Daoy (cell line): Measurements from ENCODE around the gene PNLIP. TPM values are rescaled to one million over a fixed set of nuclear protein-coding genes. Genes with fewer than 3 reads are reported as not detected.

Experiments used
- DNase-seq: peaks from one replicate; pipeline ENCODE4 v3.0.0-alpha.2; 2015; ENCODE audit warnings: low read depth
- total RNA-seq: library from RNA; depleted of rRNA; stranded (reverse); fragments of >200 nt; shearing (Covaris generic); gene quantifications from 2 replicates; pipeline ENCODE4 v1.2.3, GENCODE V29; 2014; rRNA removed

The PNLIP gene
- total RNA-seq, result not detected in 2 replicates

DNA sequence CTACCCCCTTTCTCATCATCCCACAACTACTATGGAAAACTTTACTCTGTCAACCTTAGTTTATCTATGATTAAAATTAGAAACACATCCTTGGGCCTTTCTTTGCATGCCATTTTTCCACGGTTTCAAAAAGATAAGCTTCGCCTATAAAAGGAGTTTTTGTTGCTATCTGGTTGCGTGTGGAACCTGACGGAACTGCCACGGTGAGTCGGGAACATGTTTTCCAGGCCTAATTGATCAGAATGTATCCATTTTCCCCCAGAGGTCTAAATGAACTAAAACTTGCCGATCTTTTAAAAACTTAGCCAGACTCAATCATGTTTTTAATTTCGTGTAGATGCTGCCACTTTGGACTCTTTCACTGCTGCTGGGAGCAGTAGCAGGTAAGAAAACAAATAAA is at the start of gene PNLIP:
Gene PNLIP (plus strand): TSS at position 176 of the 400 bp plus-strand sequence. CDS start 162 bp downstream, at position 338.
- no peak for DNase-seq

DNA sequence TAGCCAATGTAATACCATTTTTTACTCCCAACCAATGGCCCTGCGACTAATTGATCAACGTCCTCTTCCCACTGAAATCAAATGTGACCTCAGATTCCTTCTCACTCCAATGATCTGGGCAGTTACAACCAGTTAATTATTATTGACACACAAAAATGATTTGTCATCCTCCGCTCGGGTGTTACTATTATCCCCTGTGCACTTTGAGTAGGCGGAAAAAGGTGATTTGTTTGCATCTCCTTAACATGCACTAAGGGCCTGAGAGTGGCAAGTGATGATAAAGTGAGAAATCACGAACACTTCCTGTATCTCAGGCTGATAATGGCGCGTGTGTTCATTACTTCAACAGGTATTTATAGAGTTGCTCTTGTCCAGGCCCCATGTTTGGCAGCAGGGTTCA is 40.9 kb upstream of the PNLIP start:
- DNase-seq, result no peak

DNA sequence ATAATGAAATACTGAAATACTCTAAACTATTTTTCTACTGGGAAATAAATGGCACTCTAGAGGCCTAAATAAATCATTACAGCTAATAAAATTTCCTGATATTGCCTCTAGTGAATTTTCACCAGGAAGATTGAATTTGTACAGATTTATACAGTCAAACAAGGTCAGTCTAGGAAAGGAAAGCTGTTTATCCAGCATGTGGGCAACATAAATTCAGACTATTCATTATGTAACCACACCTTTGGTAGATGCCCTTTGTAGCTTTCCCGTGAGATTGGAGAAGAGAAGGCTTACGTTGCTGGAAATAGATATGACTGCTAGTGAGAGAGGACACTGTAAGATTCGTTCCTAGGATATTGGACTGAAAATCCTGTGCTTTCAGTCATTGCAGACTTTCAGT is 35.2 kb upstream of the PNLIP start:
- no peak for DNase-seq

DNA sequence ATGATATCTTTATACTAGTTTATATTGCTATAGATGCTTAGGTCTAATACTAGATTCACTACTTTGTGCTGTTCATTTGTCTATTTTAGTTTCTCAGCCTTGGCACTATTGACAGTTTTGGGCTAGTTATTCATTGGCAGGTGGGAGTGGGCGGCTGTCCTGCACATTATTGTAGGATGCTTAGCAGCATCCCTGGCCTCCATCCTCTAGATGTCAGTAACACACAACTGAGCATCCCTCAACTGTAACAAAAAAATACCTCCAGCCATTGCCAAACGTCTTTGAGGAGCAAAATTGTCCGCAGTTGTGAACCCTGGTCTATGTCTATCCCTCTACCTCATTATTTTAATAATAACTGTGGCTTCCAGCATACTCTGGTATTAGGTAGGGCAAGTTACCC is 34.4 kb upstream of the PNLIP start:
- DNase-seq, result no peak

DNA sequence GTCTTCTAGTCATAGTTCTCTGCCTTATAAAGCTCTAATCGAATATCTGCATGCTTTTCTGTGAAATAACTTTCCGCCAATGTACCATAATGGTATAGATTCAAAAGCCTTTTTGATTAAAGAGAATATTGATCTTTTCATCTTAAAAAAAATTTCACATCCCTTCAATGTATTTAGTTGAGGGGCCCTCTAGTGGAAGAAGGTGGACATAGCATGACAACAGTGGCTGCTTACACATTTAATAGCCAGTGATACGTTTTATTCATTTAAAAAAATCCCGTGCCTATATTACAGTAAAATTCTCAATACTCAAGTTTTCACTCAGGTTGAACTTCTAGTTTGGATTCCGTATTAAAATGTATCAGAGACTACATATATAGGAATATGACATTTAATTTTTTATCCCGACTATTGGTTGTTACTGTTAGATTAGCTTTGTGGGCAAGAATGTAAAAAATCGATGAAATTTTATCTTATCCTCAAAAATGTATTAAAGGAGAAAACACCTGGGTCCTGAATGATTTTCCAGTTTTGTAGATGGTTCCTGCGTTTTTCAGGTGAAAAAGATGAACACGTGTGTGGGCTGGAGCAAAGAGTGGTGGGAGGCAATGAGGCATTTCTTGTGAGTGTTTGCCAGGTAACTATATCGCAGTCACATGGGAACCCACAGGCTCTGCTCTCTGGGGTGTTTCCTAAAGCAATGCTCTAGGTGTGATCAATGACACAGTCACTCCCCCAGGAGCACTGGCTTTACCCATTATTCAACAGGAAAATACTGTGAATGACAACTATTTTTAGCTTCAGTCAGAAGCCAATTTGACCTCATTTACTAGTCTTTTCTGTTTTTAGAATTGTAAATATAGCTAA is 24.1 kb upstream of the PNLIP start:
- peak; percentile 23 for DNase-seq

DNA sequence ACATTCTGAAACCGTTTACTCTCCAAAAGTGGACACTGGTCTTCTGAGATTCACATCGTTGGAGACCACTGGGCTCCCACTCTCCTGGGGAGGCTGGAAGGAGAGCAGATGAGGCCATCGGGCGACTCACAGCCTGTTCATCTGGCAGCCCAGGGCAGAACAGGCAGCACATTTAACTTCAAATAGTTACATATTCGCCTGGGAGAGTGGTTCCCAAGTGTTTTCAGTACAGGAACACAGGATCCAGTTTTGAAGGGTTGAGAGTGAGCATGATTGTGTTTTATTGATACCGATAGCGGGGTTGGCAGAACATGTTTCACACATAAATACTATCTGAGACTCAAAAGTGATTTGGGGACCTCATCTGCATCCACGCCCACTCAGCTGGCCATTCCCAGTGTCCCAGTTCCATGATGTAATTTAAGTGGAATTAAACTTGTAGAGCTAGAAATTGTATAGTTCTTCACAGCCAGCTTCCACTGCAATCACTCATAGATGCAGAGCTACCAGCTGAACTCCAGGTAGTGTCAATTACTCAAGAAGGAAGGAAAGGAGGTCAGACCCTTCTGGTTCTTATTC is 22.8 kb upstream of the PNLIP start:
- DNase-seq, result no peak

DNA sequence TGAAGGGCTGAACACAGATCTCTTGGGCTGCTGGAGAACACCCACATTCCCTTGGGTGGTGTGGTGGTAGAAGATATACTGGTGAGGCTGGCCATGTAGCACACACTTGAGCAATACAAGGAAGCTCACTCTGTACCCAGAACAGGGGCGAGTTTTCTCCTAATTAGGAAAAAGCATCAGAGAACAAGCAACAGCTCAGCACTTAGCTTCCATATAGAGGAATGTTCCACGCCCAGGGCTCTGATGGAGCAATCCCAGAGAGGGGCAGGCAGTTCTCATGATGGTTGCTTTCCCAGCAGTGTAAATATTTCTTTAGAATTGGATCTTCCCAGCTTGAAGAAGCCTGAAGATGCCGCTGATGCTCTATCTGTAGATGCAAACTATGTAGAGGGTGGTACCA is 21.0 kb upstream of the PNLIP start:
- no peak for DNase-seq

DNA sequence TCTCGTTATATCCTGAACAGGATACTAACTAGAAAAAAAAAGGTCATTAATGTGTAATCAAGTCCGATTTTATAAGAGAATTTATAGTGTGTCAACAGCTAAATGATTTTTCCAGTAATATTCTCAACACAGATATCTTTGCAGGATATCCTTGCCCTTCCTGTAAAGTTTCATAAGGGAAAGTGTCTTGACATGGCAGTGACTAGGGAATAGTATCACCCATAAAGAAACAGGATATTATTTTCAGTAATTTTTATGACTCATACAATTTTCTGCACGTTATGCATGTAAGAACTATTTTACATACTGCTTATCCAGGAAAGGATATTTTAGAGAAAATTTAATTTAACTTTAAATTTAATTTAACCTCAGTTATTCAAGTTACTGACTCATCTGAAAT is 19.5 kb upstream of the PNLIP start:
- DNase-seq, result no peak

DNA sequence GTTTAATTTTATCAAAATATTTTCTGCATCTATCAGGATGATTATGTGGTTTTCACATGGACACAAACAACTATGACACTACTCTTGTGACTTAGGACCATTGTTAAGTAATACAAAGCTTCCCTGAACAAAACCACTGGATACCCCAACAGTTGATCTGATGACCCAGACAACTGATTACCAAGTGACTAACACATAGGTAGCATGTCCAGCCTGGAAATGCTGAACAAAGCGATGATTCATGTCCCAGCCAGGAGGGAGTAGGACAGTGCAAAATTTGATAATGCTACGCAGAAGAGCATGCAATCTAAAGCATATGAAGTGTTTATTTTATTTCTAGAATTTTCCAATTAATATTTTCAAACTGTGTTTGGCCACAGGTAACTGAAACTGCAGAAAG is 8.9 kb upstream of the PNLIP start:
- DNase-seq, result no peak

DNA sequence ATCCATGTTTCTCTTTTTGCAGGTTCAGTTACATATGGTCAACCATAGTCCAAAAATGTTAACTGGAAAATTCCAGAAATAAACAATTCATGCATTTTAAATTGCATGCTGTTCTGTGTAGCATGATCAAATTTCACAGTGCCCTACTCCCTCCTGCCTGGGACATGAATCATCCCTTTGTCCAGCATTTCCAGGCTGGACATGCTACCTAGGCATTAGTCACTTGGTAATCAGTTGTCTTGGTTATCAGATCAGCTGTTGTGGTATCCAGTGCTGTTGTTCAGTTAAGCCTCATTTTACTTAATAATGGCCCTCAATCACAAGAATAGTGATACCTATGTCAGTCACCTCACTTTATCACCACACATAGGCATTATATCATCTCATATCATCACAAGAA is 7.3 kb upstream of the PNLIP start:
- DNase-seq, result peak; percentile 37

DNA sequence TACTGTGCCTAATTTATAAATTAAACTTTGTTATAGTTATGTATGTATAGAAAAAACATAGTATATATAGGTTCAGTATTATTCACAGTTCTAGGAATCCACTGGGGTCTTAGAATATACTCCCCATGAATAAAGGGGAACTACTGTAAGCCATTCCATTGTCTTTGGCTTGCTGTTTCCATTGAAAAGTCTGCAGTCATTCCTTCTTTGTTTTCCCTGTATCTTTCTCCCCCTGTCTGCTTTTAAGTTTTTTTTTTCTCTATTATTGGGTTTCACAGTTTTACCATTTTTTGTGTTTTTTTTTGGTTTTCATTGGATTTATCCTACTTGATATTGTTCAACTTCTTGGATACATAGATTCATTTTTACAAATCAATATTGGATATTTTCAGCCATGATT is 6.7 kb upstream of the PNLIP start:
- DNase-seq, result no peak

DNA sequence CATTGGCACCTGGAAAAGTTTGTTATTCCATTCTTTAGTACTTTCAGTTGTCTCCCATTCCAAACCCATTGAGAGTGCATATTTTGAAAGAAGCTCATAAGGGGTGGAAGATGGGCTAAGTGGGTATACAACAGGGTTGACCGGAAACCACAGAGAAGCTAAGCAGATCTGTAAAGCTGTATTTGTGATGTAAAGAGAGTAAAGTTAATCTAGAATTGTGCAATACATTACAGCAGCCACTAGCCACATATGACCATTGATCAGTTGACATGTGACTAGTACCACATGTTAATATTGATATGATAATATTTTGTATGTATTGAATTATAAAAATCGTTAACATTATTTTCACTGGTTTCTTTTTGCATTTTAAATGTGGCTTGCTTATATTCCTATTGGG is 4.9 kb upstream of the PNLIP start:
- DNase-seq, result no peak

DNA sequence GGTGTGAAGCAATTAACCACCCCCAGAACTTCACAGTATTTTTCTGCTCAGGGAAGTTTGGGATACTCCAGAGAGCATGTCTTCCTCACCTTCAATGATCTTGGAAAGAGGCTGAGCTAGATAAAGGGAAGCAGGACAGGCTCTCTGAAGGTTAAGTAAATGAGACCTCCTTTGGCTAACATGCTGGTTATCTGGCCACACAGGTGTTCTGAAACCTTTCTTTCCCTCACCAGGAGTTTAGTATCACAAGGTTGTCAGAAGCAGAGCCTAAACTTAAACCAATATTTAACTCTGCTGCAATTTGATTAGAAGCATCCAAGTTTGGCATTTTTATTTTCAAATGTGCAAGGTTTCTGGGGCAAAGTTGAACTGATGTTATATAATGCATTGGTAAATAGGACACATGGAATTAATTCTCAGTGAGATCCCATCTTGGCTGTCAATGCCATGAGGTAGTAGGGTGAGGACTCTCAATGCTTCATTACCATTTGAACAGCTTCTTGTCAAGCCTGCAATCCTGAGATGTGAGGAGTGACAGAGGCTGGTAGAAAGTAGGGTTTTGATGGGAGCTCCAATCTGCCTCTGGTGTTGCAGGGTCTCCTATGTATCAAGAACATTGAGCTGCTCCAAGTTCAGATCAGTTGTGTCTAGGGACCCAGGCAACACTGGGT is 3.6 kb upstream of the PNLIP start:
- no peak for DNase-seq

DNA sequence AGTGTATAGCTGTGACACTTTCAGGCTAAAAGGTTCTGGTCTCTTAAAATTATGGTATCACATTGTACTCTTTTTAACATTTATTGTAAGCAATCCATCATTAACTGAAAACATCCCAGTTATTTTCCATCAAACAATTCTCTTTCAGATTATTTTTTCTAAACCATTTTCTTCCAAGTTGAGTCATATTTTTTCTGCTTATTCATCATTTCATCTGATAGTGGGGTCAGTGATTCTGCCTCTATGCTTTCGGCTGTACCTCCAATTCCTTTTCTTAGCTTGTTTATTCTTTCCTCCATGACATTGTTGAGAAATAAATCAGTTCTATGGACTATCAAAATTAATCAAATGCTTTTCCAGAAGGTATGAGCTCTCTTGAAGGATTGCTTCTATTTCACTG is 609 bp upstream of the PNLIP start:
- DNase-seq, result no peak

DNA sequence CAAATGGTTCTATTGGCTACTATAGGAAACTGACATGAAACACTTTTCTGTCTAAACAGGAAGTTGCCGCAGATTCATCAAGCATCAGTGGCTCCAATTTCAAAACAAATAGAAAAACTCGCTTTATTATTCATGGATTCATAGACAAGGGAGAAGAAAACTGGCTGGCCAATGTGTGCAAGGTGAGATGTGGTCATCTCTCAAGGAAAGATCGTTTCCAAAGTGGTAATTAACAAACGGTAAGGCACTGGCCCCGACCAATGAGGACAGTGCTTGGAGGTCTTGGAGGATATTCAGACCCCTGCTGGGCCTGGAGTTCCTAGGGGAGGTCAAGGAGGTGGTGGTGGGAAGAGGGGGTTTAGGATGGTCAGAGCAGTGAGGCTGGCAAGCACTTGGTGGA is 2.6 kb downstream of the PNLIP start:
- no peak for DNase-seq

DNA sequence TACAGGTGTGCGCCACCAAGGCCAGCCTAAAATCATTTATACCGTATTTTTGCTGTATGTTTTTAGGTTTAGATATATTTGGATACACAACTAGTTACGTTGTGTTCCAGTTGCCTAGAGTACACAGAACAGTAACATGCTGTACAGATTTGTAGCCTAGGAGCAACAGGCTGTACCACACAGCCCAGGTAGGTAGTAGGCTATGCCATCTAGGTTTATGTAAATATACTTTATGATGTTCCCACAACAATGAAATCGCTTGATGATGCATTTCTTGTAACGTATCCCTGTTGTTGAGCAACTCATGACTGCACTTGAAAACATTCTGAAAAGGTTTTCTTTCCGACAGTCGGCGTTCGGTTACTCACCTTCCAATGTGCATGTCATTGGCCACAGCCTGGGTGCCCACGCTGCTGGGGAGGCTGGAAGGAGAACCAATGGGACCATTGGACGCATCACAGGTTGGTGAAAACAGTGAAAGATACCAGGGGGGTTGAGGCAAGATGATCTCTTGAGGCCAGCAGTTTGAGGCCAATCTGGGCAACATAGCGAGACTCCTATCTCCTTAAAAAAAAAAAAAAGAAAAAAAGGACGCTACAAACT is 7.7 kb downstream of the PNLIP start:
- DNase-seq, result no peak

DNA sequence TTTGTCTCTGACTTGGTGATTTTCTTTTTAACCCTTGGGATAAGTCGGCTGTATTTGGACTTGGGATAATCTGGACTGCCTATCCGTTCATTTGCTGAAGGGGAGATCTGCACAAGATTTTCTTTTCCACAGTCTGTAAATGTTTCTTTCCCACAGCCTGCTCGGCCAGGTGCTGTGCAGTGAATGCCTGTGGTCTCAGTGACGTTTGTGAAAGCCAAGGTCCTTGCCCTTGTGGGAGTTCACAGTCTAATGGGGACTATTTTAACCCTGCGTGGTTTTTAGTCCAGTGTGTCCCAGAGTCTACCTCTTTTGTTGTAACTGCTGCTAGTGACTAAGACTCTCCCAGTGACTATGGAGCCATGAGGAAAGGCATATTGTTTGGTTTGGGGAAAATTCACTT is 8.9 kb downstream of the PNLIP start:
- no peak for DNase-seq

DNA sequence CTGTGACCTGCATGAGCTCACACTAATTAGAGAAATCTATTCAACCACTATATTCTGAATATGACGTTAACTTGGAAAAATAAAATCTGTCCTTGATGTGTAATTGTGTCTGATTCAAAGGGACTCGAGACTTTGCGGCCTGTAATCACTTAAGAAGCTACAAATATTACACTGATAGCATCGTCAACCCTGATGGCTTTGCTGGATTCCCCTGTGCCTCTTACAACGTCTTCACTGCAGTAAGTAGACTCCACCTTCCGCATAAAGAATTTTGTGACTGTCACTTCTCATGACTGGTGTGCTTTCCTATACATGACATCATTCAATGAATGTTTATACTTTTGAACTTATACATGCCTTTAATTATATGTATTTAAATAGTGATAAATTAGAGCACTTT is 10.1 kb downstream of the PNLIP start:
- no peak for DNase-seq

DNA sequence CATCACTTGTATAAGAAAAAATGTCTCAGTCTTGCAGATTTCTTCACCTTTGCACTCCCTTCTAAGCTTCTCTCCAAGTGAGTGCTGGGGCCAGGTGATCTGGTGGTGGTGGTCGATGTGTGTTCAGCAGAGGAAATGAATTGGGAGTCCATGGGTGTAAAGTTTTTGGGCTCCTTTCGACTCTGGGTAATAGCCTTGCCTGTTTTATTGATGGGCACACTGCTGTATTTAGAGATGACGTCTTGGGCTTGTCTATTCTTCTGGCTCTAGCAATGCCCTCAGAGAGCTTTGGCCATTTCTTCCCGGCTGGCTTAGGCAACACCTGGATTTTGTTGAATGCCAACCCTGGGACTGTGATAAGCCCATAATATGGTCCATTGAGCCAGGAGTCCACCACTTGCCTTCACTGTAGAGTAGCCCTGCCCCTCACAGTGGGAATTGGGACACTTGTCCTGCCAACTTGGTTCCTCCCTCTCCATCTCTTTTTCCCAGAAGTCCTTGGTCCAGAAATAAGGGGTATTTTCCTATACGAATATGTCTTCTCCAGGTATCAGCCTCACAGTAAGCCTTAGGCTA is 11.7 kb downstream of the PNLIP start:
- DNase-seq, result no peak

DNA sequence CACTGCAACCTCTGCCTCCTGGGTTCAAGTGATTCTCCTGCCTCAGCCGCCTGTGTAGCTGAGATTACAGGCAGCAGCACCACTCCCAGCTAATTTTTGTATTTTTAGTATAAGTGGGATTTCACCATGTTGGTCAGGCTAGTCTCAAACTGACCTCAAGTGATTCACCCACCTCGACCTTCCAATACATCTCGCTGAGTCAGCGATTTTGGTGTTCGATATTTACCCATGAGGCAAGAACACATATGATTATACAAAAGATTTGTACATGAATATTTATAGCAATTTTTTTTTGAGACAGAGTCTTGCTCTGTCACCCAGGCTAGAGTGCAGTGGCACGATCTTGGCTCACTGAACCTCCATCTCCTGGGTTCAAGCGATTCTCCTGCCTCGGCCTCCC is 19.8 kb downstream of the PNLIP start:
- no peak for DNase-seq

DNA sequence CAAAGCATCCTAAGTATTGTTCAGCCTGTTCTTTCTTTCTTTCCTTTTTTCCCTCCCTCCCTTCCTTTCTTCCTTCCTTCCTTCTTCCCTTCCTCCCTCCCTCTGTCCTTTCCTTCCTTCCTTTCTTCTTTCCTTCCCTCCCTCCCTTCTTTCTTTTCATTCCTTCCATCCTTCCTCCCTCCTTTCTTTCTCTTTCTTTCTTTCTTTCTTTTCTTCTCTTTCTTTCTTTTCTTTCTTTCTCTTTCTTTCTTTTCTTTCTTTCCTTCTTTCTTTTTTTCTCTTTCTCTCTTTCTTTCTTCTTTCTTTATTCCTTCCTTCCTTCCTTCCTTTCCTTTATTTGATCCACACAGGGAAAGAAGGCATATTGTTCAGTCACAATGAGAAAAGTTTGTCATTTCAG is 21.2 kb downstream of the PNLIP start:
- DNase-seq, result no peak

DNA sequence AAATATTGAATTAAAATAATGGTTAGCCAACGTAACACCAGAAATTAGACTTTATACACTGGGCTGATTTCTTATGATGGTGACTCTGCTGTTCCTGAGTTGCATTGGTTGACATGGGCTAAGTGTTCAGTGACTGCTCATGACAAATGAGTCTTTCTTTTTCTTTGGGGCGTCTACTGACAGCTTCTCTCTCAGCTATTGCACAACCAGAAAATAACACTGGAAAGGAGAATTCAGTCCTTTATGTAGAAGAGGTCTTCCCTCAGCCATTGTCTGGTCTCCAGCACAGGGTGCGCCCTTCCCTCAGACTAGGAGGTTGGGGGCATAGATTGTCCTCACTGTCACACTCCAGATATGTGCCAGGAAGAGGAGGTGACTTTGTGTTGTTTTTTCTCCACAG is 21.6 kb downstream of the PNLIP start:
- no peak for DNase-seq
